ENCODE measurements around the gene TOR4A. TPM values are rescaled to one million over a fixed set of nuclear protein-coding genes. Genes with fewer than 3 reads are reported as not detected.

The TOR4A gene
- total RNA-seq, 2 donors from 2014 or later = 1.6 to 7.3 TPM

DNA sequence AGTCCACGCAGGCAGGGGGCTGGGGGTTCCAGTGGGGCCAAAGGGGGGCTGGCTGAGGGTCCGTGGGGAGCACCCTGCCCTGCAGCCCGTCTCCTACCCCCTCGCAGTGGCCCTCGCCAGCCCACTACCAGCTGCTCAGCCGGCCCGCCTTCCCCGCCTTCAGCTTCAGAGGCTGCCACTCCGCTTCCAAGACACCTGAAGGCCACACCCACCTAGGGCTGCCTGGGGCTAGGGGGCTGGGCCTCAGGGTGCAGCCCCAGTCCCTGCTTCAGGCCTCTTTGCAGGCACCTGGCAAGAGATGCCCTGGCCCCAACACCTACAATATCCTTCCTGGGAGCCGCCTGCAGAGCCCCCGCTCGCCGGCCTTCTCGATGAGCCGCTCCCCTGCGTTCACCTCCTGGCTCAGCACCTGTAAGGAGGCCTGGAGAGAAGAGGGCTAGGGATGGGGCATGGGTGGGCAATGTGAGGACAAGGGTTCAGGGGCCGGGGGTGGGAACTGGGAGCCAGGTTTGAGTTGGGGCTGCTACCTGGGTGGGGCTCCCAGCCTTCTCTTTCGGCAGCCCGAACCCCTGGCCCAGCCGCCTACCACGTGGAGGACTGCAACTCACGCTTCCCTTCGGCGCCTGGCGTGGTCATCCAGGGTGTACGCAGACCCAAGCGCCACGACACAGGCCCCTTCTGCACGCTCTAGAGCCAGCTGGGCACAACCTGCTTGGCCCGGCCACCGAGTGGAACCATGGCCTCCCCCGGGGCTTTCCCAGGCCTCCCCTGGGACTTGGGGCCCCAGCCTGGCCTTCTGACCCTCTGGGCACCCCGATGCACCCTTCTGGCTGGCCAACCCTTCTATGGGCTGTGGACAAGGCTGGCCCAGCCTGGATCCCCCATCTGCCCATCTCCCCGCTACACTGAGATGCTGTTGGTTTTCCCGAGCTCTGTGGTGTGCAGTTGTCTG, 24.7 kb upstream of the TOR4A start:
- H3K4me1 ChIP-seq (replicated peaks) = peaks cover 12% of the 10 kb centered on the region
- no peaks in the 10 kb centered on the region for H3K36me3 ChIP-seq
- 83% methylated on average over 35 of the region's 35 CpGs for WGBS
- no peak overlapping the region for H3K27ac ChIP-seq
- intact Hi-C loops (cut with DNase I) = no loop called here
- H3K4me3 ChIP-seq = no peak overlapping the region
- TF ChIP-seq POLR2A (IDR thresholded peaks at IDR 0.05) (no peak), POLR2AphosphoS5 (IDR thresholded peaks at IDR 0.05) (no peak)
- TF ChIP-seq, protein P1, sequence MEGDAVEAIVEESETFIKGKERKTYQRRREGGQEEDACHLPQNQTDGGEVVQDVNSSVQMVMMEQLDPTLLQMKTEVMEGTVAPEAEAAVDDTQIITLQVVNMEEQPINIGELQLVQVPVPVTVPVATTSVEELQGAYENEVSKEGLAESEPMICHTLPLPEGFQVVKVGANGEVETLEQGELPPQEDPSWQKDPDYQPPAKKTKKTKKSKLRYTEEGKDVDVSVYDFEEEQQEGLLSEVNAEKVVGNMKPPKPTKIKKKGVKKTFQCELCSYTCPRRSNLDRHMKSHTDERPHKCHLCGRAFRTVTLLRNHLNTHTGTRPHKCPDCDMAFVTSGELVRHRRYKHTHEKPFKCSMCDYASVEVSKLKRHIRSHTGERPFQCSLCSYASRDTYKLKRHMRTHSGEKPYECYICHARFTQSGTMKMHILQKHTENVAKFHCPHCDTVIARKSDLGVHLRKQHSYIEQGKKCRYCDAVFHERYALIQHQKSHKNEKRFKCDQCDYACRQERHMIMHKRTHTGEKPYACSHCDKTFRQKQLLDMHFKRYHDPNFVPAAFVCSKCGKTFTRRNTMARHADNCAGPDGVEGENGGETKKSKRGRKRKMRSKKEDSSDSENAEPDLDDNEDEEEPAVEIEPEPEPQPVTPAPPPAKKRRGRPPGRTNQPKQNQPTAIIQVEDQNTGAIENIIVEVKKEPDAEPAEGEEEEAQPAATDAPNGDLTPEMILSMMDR (IDR thresholded peaks at IDR 0.05) = no peak
- no peaks in the 10 kb centered on the region for H3K9me3 ChIP-seq
- DNase-seq (ENCODE audit: low spot score) = no peak
- no peaks in the 10 kb centered on the region for H3K27me3 ChIP-seq (replicated peaks; ENCODE audit: insufficient read depth)

DNA sequence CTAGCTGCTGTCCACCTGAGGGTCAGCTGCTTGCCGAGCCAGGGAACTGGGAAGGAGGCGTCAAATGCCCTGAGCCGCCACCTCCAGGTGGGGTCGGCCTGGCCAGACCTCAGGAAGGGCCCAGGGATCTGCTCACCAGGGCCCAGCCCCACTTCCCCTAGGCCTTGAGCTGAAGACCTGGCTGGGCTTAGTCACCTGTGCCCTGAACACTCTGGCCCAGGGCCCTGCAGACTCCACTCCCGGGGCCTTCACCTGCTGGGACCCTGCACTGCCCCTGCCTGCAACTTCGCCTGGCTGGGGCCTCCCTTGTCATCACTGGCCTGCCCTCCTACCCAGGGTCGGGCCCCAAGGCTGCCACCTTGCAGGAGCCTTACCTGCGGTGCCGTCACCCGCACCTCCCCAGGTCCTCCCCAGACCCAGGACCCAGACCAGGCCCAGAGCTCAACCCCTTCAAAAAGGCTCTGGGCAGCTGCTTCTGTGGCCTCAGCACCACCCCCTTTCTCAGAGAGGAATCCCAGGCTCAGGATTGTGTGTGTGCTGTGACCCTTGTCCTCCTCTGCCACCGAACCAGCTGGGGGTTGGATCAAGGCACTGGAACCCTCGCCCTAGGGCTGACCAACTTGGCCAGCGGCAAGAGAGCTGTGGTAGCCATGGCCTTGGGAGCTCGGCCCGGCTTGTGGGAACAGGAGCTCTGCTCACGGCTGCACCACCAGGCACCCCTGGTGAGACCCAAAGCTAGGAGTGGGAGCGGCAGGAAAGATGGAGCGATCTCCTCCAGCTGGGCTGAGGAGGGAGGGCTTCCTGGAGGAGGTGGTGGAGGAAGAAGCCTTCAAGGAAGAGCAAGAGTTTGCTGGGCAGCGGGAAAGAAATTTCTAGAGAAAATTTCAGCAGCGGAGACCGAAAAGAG, 23.6 kb upstream of the TOR4A start:
- intact Hi-C loops (cut with DNase I) = loop anchor here (2.0 kb wide), 1 partner anchor 13 kb away; the partner anchor contains the start of gene TUBB4B
- WGBS = 57% methylated on average over 17 of the region's 21 CpGs
- Histone ChIP-seq H3K27ac (peak overlapping the region; percentile 67 to 81), H3K9me3 (no peaks in the 10 kb centered on the region), H3K27me3 (replicated peaks; ENCODE audit: insufficient read depth) (no peaks in the 10 kb centered on the region), H3K4me3 (peak overlapping the region; percentile 96 to 97), H3K4me1 (replicated peaks) (peaks cover 12% of the 10 kb centered on the region), H3K36me3 (no peaks in the 10 kb centered on the region)
- no peak for DNase-seq (ENCODE audit: low spot score)
- no peak for TF ChIP-seq POLR2AphosphoS5 (IDR thresholded peaks at IDR 0.05)
- TF ChIP-seq POLR2A (IDR thresholded peaks at IDR 0.05) = no peak
- TF ChIP-seq, protein P1 (IDR thresholded peaks at IDR 0.05) = no peak

DNA sequence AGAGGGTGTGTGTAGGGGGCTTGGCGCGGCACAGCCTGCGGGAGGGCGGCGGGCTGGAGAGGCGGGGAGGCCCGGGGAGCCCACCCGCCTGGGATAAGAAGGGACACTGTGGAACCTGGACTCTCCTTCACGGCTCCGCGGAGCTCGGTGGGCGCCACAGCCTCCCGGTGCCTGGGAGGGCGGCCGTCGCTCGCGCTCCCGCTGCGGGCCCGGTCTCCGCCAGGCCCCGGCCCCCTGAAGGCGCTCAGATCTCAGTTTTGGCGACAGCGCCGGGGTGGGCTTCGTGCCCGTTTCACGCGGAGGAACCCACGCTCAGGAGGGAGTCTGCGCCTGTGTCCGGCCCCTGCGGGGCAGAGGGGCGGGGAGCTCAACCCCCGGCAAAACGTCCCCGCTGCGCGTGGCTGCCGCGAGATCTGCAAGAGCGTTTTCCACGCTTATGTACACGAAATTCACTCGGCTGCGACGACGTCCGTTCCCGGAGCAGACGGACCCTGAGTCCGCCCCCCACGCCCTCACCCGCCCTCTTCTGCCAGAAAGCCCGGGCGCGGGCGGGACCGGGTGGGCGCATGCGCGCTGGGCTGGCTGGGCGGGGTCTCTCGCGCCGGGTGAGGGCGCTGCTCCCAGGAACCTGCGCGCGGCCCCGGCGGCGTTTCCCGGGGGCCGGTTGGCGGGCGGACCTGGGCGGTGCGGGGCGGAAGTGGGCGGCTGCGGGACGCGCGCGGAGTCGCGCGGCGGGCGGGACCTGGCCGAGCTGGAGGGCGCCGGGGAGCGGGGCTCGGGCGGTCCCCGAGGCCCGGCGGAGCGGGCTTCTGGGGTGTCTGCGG, 22.7 kb upstream of the TOR4A start, which contains the start of gene NELFB:
NELFB (plus strand) TSS at position 704 of the 824 bp plus-strand sequence.
- Histone ChIP-seq H3K36me3 (no peaks in the 10 kb centered on the region), H3K9me3 (no peaks in the 10 kb centered on the region), H3K4me1 (replicated peaks) (peaks cover 12% of the 10 kb centered on the region), H3K27me3 (replicated peaks; ENCODE audit: insufficient read depth) (no peaks in the 10 kb centered on the region), H3K4me3 (peak within 1 kb of the TSS; percentile 96 to 97), H3K27ac (peak within 1 kb of the TSS; percentile 73 to 81)
- 2% methylated on average over 83 of the region's 105 CpGs for WGBS
- intact Hi-C loops (cut with DNase I) = loop anchor here (2.0 kb wide), 1 partner anchor 14 kb away; the partner anchor contains the start of gene TUBB4B
- TF ChIP-seq POLR2AphosphoS5 (IDR thresholded peaks at IDR 0.05) = peak; percentile 79
- TF ChIP-seq POLR2A (IDR thresholded peaks at IDR 0.05) = peak; percentile 84
- TF ChIP-seq, protein P1 (IDR thresholded peaks at IDR 0.05) = peak in 3 of 4 experiments; percentile 14 to 49 (median 16)
- peak; percentile 88 for DNase-seq (ENCODE audit: low spot score)

DNA sequence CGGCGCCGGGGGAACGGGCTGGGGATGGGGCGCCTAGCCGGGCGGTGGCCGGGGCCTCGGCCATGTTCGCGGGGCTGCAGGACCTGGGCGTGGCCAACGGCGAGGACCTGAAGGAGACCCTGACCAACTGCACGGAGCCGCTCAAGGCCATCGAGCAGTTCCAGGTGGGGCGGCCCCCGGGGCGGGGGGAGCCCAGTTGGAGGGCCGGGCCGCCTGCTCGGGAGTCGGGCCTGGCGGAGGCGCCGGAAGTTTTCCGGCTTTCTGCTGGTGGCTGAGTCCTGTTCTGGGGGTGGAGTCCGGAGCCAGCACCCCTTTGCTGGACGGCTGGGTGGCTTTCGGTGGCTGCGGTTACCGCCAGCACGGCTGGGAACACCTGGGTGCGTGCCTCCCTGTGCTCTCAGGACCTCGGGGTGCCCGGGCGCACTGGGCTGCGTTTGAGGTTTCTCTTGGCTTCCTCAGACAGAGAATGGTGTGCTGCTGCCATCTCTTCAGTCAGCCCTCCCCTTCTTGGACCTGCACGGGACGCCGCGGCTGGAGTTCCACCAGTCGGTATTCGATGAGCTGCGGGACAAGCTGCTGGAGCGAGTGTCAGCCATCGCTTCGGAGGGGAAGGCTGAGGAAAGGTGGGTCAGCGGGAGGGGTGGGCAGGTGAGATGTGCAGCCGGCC, 21.9 kb upstream of the TOR4A start:
- 2% methylated on average over 42 of the region's 51 CpGs for WGBS
- no peak for DNase-seq (ENCODE audit: low spot score)
- Histone ChIP-seq H3K4me3 (peak overlapping the region; percentile 96 to 97), H3K27ac (peak overlapping the region; percentile 73 to 81), H3K27me3 (replicated peaks; ENCODE audit: insufficient read depth) (no peaks in the 10 kb centered on the region), H3K36me3 (no peaks in the 10 kb centered on the region), H3K4me1 (replicated peaks) (peaks cover 12% of the 10 kb centered on the region), H3K9me3 (no peaks in the 10 kb centered on the region)
- TF ChIP-seq, protein P1 (IDR thresholded peaks at IDR 0.05) = no peak
- TF ChIP-seq POLR2AphosphoS5 (IDR thresholded peaks at IDR 0.05) (no peak), POLR2A (IDR thresholded peaks at IDR 0.05) (no peak)
- intact Hi-C loops (cut with DNase I) = loop anchor here (2.0 kb wide), 1 partner anchor 15 kb away; the partner anchor contains the start of gene TUBB4B

All from prostate gland (tissue), 2 donors.